Measurements from ENCODE around the gene ADAMTS9.

The ADAMTS9 gene

GRCh38 chr3:64685331-64685799, 2.4 kb downstream of the ADAMTS9 start:
- DNase-seq (ENCODE audit: low read depth), result no peak

- DNase-seq (ENCODE audit: low read depth), result no peak
Observed at GRCh38 chr3:64684715-64685261, 3.0 kb downstream of the ADAMTS9 start.

- no peak for DNase-seq (ENCODE audit: low read depth)
Observed at GRCh38 chr3:64681827-64682226, 6.0 kb downstream of the ADAMTS9 start.

- DNase-seq (ENCODE audit: low read depth), result no peak
Observed at GRCh38 chr3:64681015-64681414, 6.8 kb downstream of the ADAMTS9 start.

GRCh38 chr3:64680334-64680733, 7.5 kb downstream of the ADAMTS9 start:
- DNase-seq (ENCODE audit: low read depth), result no peak

- no peak for DNase-seq (ENCODE audit: low read depth)
Observed at GRCh38 chr3:64677961-64678716, 9.7 kb downstream of the ADAMTS9 start.

GRCh38 chr3:64676831-64677230, 11.0 kb downstream of the ADAMTS9 start:
- no peak for DNase-seq (ENCODE audit: low read depth)

GRCh38 chr3:64675687-64676247, 12.0 kb downstream of the ADAMTS9 start:
- DNase-seq (ENCODE audit: low read depth), result no peak

GRCh38 chr3:64674591-64675076, 13.2 kb downstream of the ADAMTS9 start:
- DNase-seq (ENCODE audit: low read depth), result no peak

- no peak for DNase-seq (ENCODE audit: low read depth)
Observed at GRCh38 chr3:64673159-64673715, 14.6 kb downstream of the ADAMTS9 start.

GRCh38 chr3:64668582-64669510, 19.0 kb downstream of the ADAMTS9 start:
- no peak for DNase-seq (ENCODE audit: low read depth)

GRCh38 chr3:64667887-64668581, 19.8 kb downstream of the ADAMTS9 start:
- no peak for DNase-seq (ENCODE audit: low read depth)

- no peak for DNase-seq (ENCODE audit: low read depth)
Observed at GRCh38 chr3:64667138-64667537, 20.7 kb downstream of the ADAMTS9 start.

- peak; percentile 6 for DNase-seq (ENCODE audit: low read depth)
Observed at GRCh38 chr3:64666171-64666588, 21.6 kb downstream of the ADAMTS9 start.

GRCh38 chr3:64664397-64664796, 23.4 kb downstream of the ADAMTS9 start:
- DNase-seq (ENCODE audit: low read depth), result no peak

GRCh38 chr3:64659617-64659978, 28.2 kb downstream of the ADAMTS9 start:
- no peak for DNase-seq (ENCODE audit: low read depth)

- no peak for DNase-seq (ENCODE audit: low read depth)
Observed at GRCh38 chr3:64658001-64658400, 29.8 kb downstream of the ADAMTS9 start.

GRCh38 chr3:64656544-64656943, 31.3 kb downstream of the ADAMTS9 start:
- no peak for DNase-seq (ENCODE audit: low read depth)

- DNase-seq (ENCODE audit: low read depth), result no peak
Observed at GRCh38 chr3:64655160-64655559, 32.6 kb downstream of the ADAMTS9 start.

- DNase-seq (ENCODE audit: low read depth), result no peak
Observed at GRCh38 chr3:64654013-64654412, 33.8 kb downstream of the ADAMTS9 start.

GRCh38 chr3:64653101-64653500, 34.7 kb downstream of the ADAMTS9 start:
- DNase-seq (ENCODE audit: low read depth), result no peak
